K562 (cell line): ENCODE results near the gene ASCC3. TPM values are rescaled to one million over a fixed set of nuclear protein-coding genes. Genes with fewer than 3 reads are reported as not detected.

Source experiments
- ATAC-seq: fragments of 200-7000 bp; cut with Tn5 transposase; 3 replicates; pipeline ENCODE4 v1.9.1; 2020; ENCODE audit warnings: moderate library complexity
- BruUV-seq: library from RNA; stranded (reverse); fragments of 400-500 nt; replicated peaks from 2 replicates; lab custom pipeline; 2021; lab: Mats Ljungman, UMichigan
- CTCF ChIA-PET: fragments of 300-600 bp; formaldehyde crosslinking; extraction: SDS; loops from one replicate; lab custom pipeline; 2021; ENCODE audit warnings: low intra/inter-chr PET ratio; lab: Yijun Ruan, JAX
- POLR2A ChIA-PET: fragments of 300-600, 350-650 bp; sonication (Branson Sonifier 250); formaldehyde crosslinking; extraction: SDS; loops from one replicate; lab custom pipeline; 2021; ENCODE audit warnings: antibody characterized with exemption, inconsistent platforms; lab: Yijun Ruan, JAX
- DNase-seq, 4 experiments: peaks; one replicate each; pipeline versions ENCODE4 v3.0.0 to v3.0.0-alpha.2; 2011 to 2018; ENCODE audit warnings: low spot score in 3 of 4, mixed read lengths in 3 of 4; ENCODE audit errors: extremely low read depth in 1 of 4
- FAIRE-seq: peaks from 2 replicates; lab custom pipeline; 2011; peaks lifted over from hg19 to GRCh38; lab: Jason Lieb, UNC
- H2AFZ ChIP-seq: 2 replicates; pipeline ENCODE4 v1.6.0; 2011; ENCODE audit warnings: low read depth, low read length, control low read depth, inconsistent platforms
- H3K27ac ChIP-seq: fragments of 200-600 bp; 3 replicates; pipeline ENCODE4 v1.8.0; 2011; ENCODE audit warnings: low read depth, mild to moderate bottlenecking, control low read depth, inconsistent platforms, low read length, moderate library complexity, mixed read lengths; ENCODE audit errors: extremely low read depth
- H3K27me3 ChIP-seq, 2 experiments: fragments of 300-600 bp in 1 of 2; 2 replicates in 1 of 2; 3 replicates in 1 of 2; pipeline versions ENCODE4 v1.6.0 to v1.8.0; 2011; ENCODE audit warnings: inconsistent platforms in 2 of 2, low read length in 2 of 2, mild to moderate bottlenecking in 1 of 2, mixed read lengths in 1 of 2, moderate library complexity in 1 of 2; ENCODE audit not compliant: control insufficient read depth in 2 of 2, insufficient read depth in 2 of 2
- H3K36me3 ChIP-seq: fragments of 300-600 bp; 3 replicates; pipeline ENCODE4 v1.8.0; 2011; ENCODE audit warnings: mild to moderate bottlenecking, low read length, inconsistent platforms; ENCODE audit not compliant: control insufficient read depth, insufficient read depth
- H3K4me1 ChIP-seq, 2 experiments: fragments of 200-600 bp in 1 of 2; replicated peaks in 1 of 2; 2 replicates in 1 of 2; 3 replicates in 1 of 2; pipeline versions ENCODE4 v1.5.1 to v1.8.0; 2011; ENCODE audit warnings: inconsistent platforms in 2 of 2, low read length in 2 of 2, mild to moderate bottlenecking in 1 of 2, mixed read lengths in 1 of 2, moderate library complexity in 1 of 2; ENCODE audit not compliant: control insufficient read depth in 2 of 2, insufficient read depth in 2 of 2
- H3K4me2 ChIP-seq: 2 replicates; pipeline ENCODE4 v1.6.1; 2011; ENCODE audit warnings: low read length, control low read depth, inconsistent platforms, mixed read lengths; ENCODE audit not compliant: insufficient read depth
- H3K4me3 ChIP-seq: fragments of 200-600 bp; sonication (generic), shearing (Covaris generic); 2 replicates; pipeline ENCODE4 v1.5.1; 2016; ENCODE audit warnings: control low read depth, inconsistent platforms
- H3K79me2 ChIP-seq: fragments of 200-600 bp; 3 replicates; pipeline ENCODE4 v1.8.0; 2011; ENCODE audit warnings: low read length, inconsistent platforms; ENCODE audit not compliant: control insufficient read depth, insufficient read depth
- H3K9ac ChIP-seq, 2 experiments: 2 replicates each; pipeline versions ENCODE4 v1.6.0 to v1.6.1; 2011; ENCODE audit warnings: low read depth in 2 of 2, low read length in 2 of 2, control low read depth in 1 of 2, inconsistent platforms in 1 of 2, mild to moderate bottlenecking in 1 of 2, mixed read lengths in 1 of 2; ENCODE audit not compliant: insufficient read depth in 1 of 2
- H3K9me1 ChIP-seq: one replicate; pipeline ENCODE4 v1.6.0; 2011; ENCODE audit warnings: inconsistent platforms, mild to moderate bottlenecking, low read length, moderate library complexity; ENCODE audit not compliant: control insufficient read depth, insufficient read depth
- H3K9me3 ChIP-seq: replicated peaks from 2 replicates; pipeline ENCODE4 v1.5.1; 2011; ENCODE audit warnings: low read depth, low read length, inconsistent platforms; ENCODE audit not compliant: control insufficient read depth, insufficient read depth
- H4K20me1 ChIP-seq: replicated peaks from 2 replicates; pipeline ENCODE4 v1.6.1; 2011; ENCODE audit warnings: low read length, inconsistent platforms, mixed read lengths; ENCODE audit not compliant: control insufficient read depth, insufficient read depth
- CTCF ChIP-seq, 3 experiments: IDR thresholded peaks in 2 of 3; conservative IDR thresholded peaks in 1 of 3; 2 replicates each; pipeline ENCODE4 v1.5.1; 2011 to 2012; ENCODE audit warnings: low read length in 3 of 3, mild to moderate bottlenecking in 3 of 3, control low read depth in 2 of 3, improper control_type of control experiment in 1 of 3, inconsistent platforms in 1 of 3, low read depth in 1 of 3, mixed read lengths in 1 of 3, moderate library complexity in 1 of 3; ENCODE audit not compliant: insufficient read depth in 2 of 3
- KLF16 ChIP-seq: IDR thresholded peaks from 2 replicates; pipeline ENCODE4 v1.6.1; 2016; ENCODE audit warnings: antibody characterized with exemption
- ZBTB40 ChIP-seq, 2 experiments: fragments of 450-650 bp in 1 of 2; sonication (generic) in 1 of 2; formaldehyde crosslinking in 1 of 2; IDR thresholded peaks; 2 replicates each; pipeline versions ENCODE4 v1.7.1 to v1.9.0; 2016 to 2022; ENCODE audit warnings: inconsistent platforms in 1 of 2, mild to moderate bottlenecking in 1 of 2, missing genetic modification reagents in 1 of 2
- in situ Hi-C: fragments of 300-500 bp; cut with MboI; formaldehyde crosslinking; loops from 4 replicates; pipeline ENCODE4 v1.15.0; 2018; ENCODE audit warnings: inconsistent platforms, mixed read lengths
- intact Hi-C: fragments of 100-400 bp; cut with micrococcal nuclease; formaldehyde crosslinking; loops from 2 replicates; pipeline ENCODE4 v1.14.2; 2022
- polyA plus RNA-seq, 8 experiments: library from polyadenylated mRNA; depleted of rRNA in 4 of 8; stranded (reverse) in 5 of 8; unstranded in 3 of 8; fragments of >200 nt; fragmentation: Nextera tagmentation in 2 of 8; fragmentation: Illumina TruSeq in 1 of 8; extraction: Ambion mirVana in 2 of 8; extraction: Trizol in 1 of 8; gene quantifications; 2 replicates each; pipeline versions ENCODE4 v1.2.1 to v1.2.3, GENCODE V29; 2011 to 2014; ENCODE audit warnings: inconsistent platforms in 1 of 8, missing spikeins in 1 of 8
- total RNA-seq, 7 experiments: library from RNA; depleted of rRNA in 6 of 7; stranded (reverse); fragments of >200 nt in 6 of 7; fragmentation: Illumina TruSeq in 2 of 7; extraction: Trizol in 2 of 7; gene quantifications; 2 replicates each; pipeline versions ENCODE4 v1.2.1 to v1.2.3, GENCODE V29; 2011 to 2021; ENCODE audit warnings: low replicate concordance in 1 of 7

ASCC3 gene
- total and polyA plus RNA-seq, 9 of the 15 experiments (the other 6 are each of a cell fraction or from before 2014, with no cell fraction given) = 16.1 to 56.1 (median 33.9) TPM

- Histone ChIP-seq H3K4me3 (no peak overlapping the region), H3K4me2 (no peak overlapping the region), H2AFZ (no peak overlapping the region), H3K36me3 (no peaks in the 10 kb centered on the region), H3K9ac (no peak overlapping the region), H4K20me1 (no peaks in the 10 kb centered on the region), H3K4me1 (no peaks in the 10 kb centered on the region), H3K9me3 (no peaks in the 10 kb centered on the region), H3K27me3 (no peaks in the 10 kb centered on the region), H3K9me1 (peaks cover 2% of the 10 kb centered on the region), H3K79me2 (no peaks in the 10 kb centered on the region), H3K27ac (no peak overlapping the region)
- FAIRE-seq = peak; percentile 40
- in situ Hi-C loops (no loop called here), intact Hi-C loops (loop anchor here (10.0 kb wide), 1 partner anchor 458 kb away; no protein-coding TSS in a partner anchor)
- peak; percentile 47; the same call in 1 of the 3 replicates for ATAC-seq
- POLR2A ChIA-PET = interaction anchor here (0.7 kb wide), 1 partner anchor 30 kb away, joined by 4 read pairs; no protein-coding TSS in a partner anchor
- no TSS peak for BruUV-seq
- CTCF ChIA-PET = no interaction called here
- peak in 3 of 4 experiments; percentile 14 to 17 (median 16) for DNase-seq
- TF ChIP-seq ZBTB40 (IDR thresholded peaks at IDR 0.05) (peak; percentile 89), ZBTB40 (CRISPR knock-in tag; IDR thresholded peaks at IDR 0.05) (peak; percentile 80), CTCF (IDR thresholded peaks at IDR 0.05 in 2 of 3, conservative IDR thresholded peaks at IDR 0.05 in 1 of 3; ENCODE audit: insufficient read depth in 2 of 3, low read depth in 1 of 3, low read length in 3 of 3) (peak in 2 of 3 experiments; percentile 22 to 45; a peak in 2 of 6 replicates), KLF16 (no peak)
Observed at GRCh38 chr6:100573166-100573565, 308.0 kb downstream of the ASCC3 start.
